ENCODE measurements around the gene AQP5. TPM values are rescaled to one million over a fixed set of nuclear protein-coding genes. Genes with fewer than 3 reads are reported as not detected.

Gene AQP5
- total RNA-seq, 6 experiments from 2014 or later: not detected

DNA sequence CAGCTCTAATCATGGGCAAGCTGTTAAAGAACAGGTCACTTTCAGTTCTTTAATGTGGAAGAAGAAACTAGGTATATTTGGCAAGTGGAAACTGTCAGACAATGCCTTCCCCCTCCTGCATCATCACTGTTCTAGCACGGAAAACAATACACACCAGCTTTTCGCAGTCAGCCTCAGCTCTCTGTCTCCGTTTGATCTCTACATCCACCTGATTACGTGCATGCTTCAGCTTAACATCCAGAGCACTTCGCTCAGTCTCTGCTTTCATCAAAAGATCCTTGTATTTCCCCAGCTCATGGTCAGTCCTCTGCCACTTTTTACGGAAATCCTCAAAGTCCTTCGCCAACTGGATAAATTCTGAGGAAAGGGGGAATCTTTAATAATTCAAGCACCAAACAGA lies 44.6 kb downstream of the AQP5 start:
- Histone ChIP-seq H3K27ac (no peak overlapping the region), H3K4me1 (no peaks in the 10 kb centered on the region), H3K27me3 (no peaks in the 10 kb centered on the region), H3K36me3 (no peaks in the 10 kb centered on the region), H3K4me3 (no peak overlapping the region), H3K9me3 (no peaks in the 10 kb centered on the region)
- no peak for DNase-seq
- ATAC-seq: no peak
- WGBS (ENCODE audit: insufficient coverage, low coverage, low lambda C conversion rate, missing lambda C conversion rate): 92% methylated on average over 7 of the region's 7 CpGs
- TF ChIP-seq, protein P1, sequence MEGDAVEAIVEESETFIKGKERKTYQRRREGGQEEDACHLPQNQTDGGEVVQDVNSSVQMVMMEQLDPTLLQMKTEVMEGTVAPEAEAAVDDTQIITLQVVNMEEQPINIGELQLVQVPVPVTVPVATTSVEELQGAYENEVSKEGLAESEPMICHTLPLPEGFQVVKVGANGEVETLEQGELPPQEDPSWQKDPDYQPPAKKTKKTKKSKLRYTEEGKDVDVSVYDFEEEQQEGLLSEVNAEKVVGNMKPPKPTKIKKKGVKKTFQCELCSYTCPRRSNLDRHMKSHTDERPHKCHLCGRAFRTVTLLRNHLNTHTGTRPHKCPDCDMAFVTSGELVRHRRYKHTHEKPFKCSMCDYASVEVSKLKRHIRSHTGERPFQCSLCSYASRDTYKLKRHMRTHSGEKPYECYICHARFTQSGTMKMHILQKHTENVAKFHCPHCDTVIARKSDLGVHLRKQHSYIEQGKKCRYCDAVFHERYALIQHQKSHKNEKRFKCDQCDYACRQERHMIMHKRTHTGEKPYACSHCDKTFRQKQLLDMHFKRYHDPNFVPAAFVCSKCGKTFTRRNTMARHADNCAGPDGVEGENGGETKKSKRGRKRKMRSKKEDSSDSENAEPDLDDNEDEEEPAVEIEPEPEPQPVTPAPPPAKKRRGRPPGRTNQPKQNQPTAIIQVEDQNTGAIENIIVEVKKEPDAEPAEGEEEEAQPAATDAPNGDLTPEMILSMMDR (IDR thresholded peaks at IDR 0.05): no peak
- TF ChIP-seq POLR2A (IDR thresholded peaks at IDR 0.05): no peak
- intact Hi-C loops (cut with DNase I): no loop called here

DNA sequence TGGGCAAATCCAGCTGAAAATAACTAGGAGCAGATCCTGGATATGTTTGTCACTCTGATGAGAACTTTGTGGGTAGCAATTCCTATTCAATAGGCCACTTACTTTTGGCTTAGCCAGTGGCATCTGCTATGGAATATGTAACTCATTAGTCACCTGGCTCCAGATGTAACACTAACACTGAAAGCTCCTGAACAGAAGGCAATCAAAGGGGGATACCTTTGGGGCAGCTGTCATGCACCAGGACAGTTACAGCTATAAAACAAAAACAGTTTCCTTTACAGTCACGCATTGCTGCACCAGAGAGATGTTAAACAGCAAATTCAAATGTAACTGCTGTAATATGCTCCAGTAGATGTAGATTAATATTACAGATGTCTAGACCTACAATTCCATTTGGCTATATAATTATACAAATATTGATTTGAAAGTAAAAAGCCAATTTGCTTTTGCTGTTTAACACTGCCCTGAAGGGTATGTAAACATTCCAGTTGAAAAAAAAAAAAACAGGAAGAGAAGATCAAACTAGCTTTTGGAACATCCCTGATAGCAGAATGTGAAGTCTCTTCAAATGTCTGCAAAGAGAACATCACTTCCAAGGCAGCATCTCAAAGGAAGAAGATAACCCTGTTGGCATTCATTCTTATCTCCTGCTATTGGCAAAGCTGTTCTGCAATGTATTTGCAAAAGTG lies 45.2 kb downstream of the AQP5 start:
- Histone ChIP-seq H3K4me1 (no peaks in the 10 kb centered on the region), H3K27me3 (no peaks in the 10 kb centered on the region), H3K27ac (no peak overlapping the region), H3K4me3 (no peak overlapping the region), H3K36me3 (no peaks in the 10 kb centered on the region), H3K9me3 (no peaks in the 10 kb centered on the region)
- intact Hi-C loops (cut with DNase I): no loop called here
- WGBS (ENCODE audit: insufficient coverage, low coverage, low lambda C conversion rate, missing lambda C conversion rate): 88% methylated on average over 1 of the region's 1 CpG
- DNase-seq (no peak), ATAC-seq (no peak)
- TF ChIP-seq POLR2A (IDR thresholded peaks at IDR 0.05): no peak
- TF ChIP-seq, protein P1 (IDR thresholded peaks at IDR 0.05): no peak

DNA sequence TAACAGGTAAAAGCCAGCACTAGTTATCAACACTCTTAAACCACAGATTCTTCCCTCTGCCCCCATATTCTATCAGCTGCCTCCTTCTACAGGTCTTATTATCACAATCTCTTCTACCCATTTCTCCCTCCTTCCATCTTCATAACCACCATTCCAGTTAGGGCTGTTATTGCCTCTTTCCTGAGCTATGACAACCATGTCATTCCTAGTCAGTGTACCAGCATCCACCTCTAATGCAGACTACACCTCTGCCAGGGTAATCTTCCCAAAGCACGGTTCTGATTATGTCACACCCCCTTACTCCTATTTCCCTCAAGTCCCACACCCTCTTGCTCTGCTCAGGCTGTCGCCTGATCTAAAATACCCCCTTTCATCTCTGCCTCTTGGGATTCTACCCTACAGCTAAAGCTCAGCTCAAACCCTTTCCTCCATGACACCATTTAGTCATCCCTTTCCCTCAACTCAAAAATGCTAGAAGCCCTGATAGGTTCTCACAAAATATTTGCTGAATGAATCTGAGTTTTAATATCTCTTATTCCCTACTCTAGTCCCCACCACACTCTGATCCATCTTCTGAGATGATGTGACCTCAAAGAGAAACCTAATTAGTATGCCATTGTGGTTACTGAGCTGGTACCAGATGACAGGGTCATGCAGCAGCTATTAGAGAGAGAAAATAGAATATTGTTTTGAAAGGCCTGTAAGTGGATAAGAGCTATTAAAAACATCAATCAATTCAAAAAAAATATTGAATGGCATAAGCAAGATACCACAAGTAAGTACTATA lies 51.9 kb downstream of the AQP5 start:
- no peak for ATAC-seq
- no peak overlapping the region for H3K4me3 ChIP-seq
- H3K27ac ChIP-seq: no peak overlapping the region
- no peaks in the 10 kb centered on the region for H3K27me3 ChIP-seq
- no peaks in the 10 kb centered on the region for H3K9me3 ChIP-seq
- H3K4me1 ChIP-seq: peaks cover 0 to 14% (median 0%) of the 10 kb centered on the region in 4 donors
- DNase-seq: no peak
- intact Hi-C loops (cut with DNase I): no loop called here
- TF ChIP-seq, protein P1 (IDR thresholded peaks at IDR 0.05): no peak
- no peak for TF ChIP-seq POLR2A (IDR thresholded peaks at IDR 0.05)
- H3K36me3 ChIP-seq: no peaks in the 10 kb centered on the region
- WGBS (ENCODE audit: insufficient coverage, low coverage, low lambda C conversion rate, missing lambda C conversion rate): 100% methylated on average over 2 of the region's 2 CpGs

DNA sequence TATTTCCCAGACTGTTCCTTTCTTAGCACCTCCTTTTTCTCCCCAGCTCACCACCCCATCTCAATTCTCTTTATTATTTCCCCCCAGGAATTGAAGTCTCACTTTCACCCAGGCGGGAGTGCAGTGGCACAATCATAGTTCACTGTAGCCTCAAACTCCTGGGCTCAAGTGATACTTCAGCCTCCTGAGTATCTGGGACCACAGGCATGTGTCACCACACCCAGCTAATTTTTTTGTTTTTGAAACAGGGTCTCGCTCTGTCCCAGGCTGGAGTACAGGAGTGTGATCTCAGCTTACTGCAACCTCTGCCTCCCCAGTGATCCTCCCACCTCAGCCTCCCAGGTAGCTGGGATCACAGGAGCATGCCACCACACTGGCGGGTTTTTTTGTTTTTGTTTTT lies 52.7 kb downstream of the AQP5 start:
- no peaks in the 10 kb centered on the region for H3K27me3 ChIP-seq
- H3K4me1 ChIP-seq: peaks cover 0 to 14% (median 0%) of the 10 kb centered on the region in 4 donors
- ATAC-seq (no peak), DNase-seq (no peak)
- no peaks in the 10 kb centered on the region for H3K9me3 ChIP-seq
- no peaks in the 10 kb centered on the region for H3K36me3 ChIP-seq
- H3K27ac ChIP-seq: no peak overlapping the region
- 100% methylated on average over 3 of the region's 3 CpGs for WGBS (ENCODE audit: insufficient coverage, low coverage, low lambda C conversion rate, missing lambda C conversion rate)
- TF ChIP-seq, protein P1 (IDR thresholded peaks at IDR 0.05): no peak
- TF ChIP-seq POLR2A (IDR thresholded peaks at IDR 0.05): no peak
- H3K4me3 ChIP-seq: no peak overlapping the region
- intact Hi-C loops (cut with DNase I): no loop called here

Other genes starting within 250 kb of the AQP5 start
- 1,000 to 10,000 TPM in 3 of 6 experiments, 100 to 1,000 TPM in 3; 538 to 1,268 (median 937) TPM for gene TMBIM6, start 220.3 kb upstream of the AQP5 start, total RNA-seq
- 1 to 10 TPM; 7.0 to 8.8 (median 7.9) TPM for gene NCKAP5L, start 133.5 kb upstream of the AQP5 start, total RNA-seq
- gene BCDIN3D, start 118.8 kb upstream of the AQP5 start, total RNA-seq: 1 to 10 TPM; 1.6 to 3.6 (median 2.6) TPM
- gene FAIM2, start 58.0 kb upstream of the AQP5 start, total RNA-seq: under 1 TPM in 1 of 6 experiments, not detected in 5; 0.16 TPM
- not detected for gene AQP2, start 11.1 kb upstream of the AQP5 start, total RNA-seq
- gene AQP6, start 11.1 kb downstream of the AQP5 start, total RNA-seq: under 1 TPM in 2 of 6 experiments, not detected in 4; 0.31 to 0.34 TPM
- 1 to 10 TPM; 2.8 to 5.4 (median 4.2) TPM for gene RACGAP1, start 63.6 kb downstream of the AQP5 start, total RNA-seq
- under 1 TPM in 4 of 6 experiments, not detected in 2; 0.07 to 0.19 (median 0.15) TPM for gene ASIC1, start 95.7 kb downstream of the AQP5 start, total RNA-seq
- gene SMARCD1, start 123.5 kb downstream of the AQP5 start, total RNA-seq: 10 to 100 TPM; 13.3 to 35.0 (median 16.4) TPM
- gene GPD1, start 142.1 kb downstream of the AQP5 start, total RNA-seq: 100 to 1,000 TPM in 3 of 6 experiments, 10 to 100 TPM in 3; 43.6 to 210 (median 110) TPM
- 10 to 100 TPM; 37.7 to 67.5 (median 50.6) TPM for gene COX14, start 150.4 kb downstream of the AQP5 start, total RNA-seq
- gene CERS5, start 205.5 kb downstream of the AQP5 start, total RNA-seq: 10 to 100 TPM in 2 of 6 experiments, 1 to 10 TPM in 4; 5.0 to 12.0 (median 8.0) TPM